HG03060 (cell line): ENCODE data around the gene ETV2.
"Not testable (repeated sequence)": the region's sequence is repeated elsewhere in the genome, so short reads cannot be mapped to it uniquely, and the experiment has no call there.

Experiments used
- ATAC-seq: cut with Tn5 transposase; IDR thresholded peaks from one replicate; pipeline ENCODE4 v1.9.1; 2021; ENCODE audit warnings: low read depth, moderate number of reproducible peaks; ENCODE audit not compliant: unreplicated experiment

Gene ETV2, protein sequence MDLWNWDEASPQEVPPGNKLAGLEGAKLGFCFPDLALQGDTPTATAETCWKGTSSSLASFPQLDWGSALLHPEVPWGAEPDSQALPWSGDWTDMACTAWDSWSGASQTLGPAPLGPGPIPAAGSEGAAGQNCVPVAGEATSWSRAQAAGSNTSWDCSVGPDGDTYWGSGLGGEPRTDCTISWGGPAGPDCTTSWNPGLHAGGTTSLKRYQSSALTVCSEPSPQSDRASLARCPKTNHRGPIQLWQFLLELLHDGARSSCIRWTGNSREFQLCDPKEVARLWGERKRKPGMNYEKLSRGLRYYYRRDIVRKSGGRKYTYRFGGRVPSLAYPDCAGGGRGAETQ

GRCh38 chr19:35641515-35642151, at the start of gene ETV2:
TSS of gene ETV2 (plus strand) at chr19:35641745. CDS start at chr19:35642461, 716 bp downstream.
- ATAC-seq: no peak

DNA sequence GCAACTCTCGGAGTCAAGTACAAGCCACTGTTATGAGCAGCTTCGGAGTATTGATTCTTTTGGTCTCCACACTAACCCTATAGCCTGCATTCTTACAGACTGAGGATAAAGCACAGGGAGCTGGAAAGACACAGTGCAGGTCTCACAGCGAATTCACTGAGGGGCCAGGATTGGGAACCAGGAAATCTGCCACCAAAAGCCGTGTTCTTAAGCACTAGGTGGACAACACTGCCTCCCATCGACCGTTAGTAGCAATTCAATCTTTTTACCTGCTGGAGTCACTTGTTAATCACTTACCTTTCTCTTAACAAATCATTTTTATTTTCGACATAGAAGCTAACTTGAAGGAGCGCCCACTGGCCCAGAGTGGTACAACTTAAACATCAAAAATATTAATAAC, 49.3 kb upstream of the ETV2 start:
- ATAC-seq: no peak

GRCh38 chr19:35595026-35595425, 46.5 kb upstream of the ETV2 start:
- ATAC-seq: not testable (repeated sequence)

DNA sequence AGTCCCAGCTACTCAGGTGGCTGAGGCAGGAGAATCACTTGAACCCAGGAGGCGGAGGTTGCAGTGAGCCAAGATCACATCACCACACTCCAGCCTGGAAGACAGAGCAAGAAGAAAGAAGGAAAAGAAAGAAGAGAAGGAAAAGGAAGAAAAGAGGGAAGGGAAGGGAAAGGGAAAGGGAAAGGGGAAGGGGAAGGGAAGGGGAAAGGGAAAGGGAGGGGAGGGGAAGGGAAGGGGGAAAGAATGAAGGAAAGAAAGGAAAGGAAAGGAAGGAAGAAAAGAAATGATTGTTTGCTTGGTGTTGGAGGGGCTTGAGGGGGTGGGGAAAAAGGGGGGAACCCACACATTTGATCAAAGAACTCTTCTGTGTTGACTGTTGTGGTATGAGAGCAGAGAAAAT, 45.6 kb upstream of the ETV2 start:
- ATAC-seq: no peak

DNA sequence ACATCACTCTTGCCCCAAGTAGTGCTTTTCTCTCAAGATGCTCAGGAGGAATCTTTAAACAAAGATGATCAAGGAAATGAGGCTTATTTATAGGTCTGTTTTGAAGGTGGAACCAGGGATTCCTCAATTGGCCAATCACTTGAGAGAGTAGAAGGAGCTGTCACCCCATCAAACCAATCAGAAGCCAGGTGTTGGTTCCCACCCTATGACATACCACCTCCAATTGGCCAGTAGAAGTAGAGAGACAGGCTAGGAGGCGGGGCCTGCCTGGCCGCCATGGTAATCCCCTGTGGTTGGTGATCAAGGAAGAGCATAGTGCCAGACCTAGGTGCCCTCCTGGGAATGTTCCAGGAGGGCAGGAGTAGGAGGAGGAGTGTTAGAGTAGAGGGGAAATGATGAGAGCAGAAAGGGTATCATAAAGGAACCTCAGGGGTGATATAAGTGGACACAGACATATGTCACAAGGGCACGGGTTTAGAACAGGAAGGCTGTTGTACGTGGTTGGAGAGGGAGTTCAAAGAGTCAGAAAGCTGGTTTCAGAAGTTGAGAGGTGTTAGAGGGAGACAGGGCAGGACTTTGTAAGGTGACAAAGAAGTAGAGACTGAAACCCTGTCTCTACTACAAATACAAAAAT, 45.1 kb upstream of the ETV2 start:
- ATAC-seq: no peak

DNA sequence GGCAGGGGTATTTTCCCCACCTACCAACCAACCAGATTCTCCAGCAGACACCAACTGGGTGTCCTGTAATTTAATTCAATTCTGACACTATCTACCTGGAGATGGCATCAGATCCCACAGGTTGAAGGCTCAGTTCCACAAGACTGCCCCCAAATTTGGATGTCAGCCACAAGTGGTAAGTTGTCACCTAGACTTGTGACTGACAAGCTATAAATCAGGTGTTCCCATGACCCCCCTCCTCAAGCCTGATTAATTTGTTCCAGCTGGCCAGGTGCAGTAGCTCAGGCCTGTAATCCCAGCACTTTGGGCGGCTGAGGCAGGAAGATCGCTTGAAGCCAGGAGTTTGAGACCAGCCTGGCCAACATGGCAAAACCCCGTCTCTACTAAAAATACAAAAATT, 39.6 kb upstream of the ETV2 start:
- ATAC-seq: no peak

DNA sequence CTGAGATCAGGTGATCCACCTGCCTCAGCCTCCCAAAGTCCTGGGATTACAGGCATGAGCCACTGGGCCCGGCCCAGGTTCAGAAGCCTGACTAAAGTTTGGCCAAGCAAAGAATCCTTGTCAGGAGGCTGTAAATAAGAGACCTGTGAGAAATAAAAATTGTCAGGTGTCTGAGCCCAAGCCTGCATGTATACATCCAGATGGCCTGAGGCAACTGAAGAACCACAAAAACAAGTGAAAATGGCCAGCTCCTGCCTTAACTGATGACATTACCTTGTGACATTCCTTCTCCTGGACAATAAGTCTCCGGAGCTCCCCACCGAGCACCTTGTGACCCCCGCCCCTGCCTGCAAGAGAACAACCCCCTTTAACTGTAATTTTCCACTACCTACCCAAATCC, 37.1 kb upstream of the ETV2 start:
- ATAC-seq: not testable (repeated sequence)

DNA sequence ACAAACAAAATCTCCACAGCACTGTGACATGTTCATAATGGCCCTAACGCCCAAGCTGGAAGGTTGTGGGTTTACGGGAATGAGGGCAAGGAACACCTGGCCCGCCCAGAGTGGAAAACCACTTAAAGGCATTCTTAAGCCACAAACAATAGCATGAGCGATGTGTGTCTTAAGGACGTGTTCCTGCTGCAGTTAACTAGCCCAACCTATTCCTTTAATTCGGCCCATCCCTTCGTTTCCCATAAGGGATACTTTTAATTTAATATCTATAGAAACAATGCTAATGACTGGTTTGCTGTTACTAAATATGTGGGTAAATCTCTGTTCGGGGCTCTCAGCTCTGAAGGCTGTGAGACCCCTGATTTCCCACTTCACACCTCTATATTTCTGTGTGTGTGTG, 34.4 kb upstream of the ETV2 start:
- ATAC-seq: not testable (repeated sequence)

DNA sequence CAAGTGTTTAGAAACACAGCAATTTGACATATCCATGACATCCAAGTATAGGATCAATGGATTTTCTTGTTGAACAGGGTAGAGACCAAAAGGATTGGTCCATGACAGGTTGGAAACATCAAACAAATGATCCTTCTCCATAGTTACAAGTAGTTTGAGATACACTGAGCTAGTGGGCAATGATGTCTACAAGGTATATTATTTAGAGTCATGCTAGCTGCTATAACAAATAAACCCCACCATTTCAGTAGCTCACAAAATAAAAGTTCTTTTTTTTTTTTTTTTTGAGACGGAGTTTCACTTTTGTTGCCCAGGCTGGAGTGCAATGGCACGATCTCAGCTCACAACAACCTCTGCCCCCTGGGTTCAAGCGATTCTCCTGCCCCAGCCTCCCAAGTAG, 33.9 kb upstream of the ETV2 start:
- ATAC-seq: no peak

DNA sequence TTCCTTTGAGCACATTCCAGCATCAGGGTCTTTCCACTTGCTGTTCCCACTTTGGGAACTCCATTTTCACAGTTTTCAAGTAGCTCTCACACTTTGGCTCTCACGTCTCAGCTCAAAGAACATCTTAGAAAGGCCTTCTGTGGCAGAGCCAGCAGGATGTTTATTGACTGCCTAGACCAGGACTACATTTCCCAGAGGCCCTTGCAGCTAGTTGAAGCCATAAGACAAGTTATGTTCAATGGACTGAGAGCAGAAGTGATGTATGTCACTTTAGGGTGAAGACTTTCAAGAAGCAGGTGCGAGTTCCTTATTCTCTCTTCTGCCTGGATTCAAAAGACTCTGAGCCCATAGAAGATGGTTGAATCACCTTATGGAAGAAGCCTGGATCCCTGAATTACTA, 33.3 kb upstream of the ETV2 start:
- no peak for ATAC-seq

DNA sequence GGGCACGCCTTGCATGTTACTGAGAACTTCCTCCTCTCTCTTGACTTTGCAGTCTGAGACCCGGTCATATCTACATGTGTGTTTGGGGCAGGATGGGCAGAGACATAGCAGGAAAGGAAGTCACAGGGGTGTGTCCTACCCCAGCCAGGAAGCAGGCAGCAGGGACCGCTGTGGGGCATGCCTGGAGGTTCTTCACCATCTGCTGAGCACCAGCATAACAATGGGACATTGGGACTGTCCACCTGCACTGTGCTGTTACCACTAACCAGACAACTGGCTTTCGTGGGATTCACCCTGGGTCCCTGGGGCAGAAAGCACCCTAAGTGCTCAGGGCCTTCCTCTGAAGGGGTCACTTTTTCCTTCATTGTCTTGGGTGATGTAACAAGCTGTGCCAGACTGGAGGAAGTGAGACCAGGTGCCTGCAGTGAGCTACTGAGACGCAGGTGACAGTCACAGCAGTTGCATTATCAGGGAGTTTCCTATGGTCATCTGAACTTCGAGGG, 31.6 kb upstream of the ETV2 start:
- ATAC-seq: no peak

- no peak for ATAC-seq
These were observed 29.4 kb upstream of the ETV2 start for GRCh38 chr19:35612224-35612558.

- peak; percentile 71 for ATAC-seq
These were observed 28.8 kb upstream of the ETV2 start, which contains the start of gene HAUS5 for GRCh38 chr19:35612559-35613321. TSS of gene HAUS5 (plus strand) at chr19:35612735. CDS start at chr19:35612795, 60 bp downstream.

GRCh38 chr19:35613574-35613973, 28.0 kb upstream of the ETV2 start:
- no peak for ATAC-seq

DNA sequence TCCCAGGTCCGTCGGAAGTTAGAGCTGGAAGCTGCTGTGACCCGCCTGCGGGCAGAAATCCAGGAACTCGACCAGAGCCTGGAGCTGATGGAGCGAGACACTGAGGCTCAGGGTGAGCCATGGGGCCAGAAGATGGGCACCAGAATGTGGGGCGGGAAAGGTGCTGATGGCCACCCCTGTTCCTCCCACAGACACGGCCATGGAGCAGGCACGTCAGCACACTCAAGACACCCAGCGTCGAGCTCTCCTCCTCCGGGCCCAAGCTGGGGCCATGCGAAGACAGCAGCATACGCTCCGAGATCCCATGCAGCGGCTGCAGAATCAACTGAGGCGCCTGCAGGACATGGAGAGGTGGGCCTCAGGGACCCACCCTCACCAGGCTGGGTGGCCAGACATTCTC, 26.5 kb upstream of the ETV2 start:
- ATAC-seq: no peak

GRCh38 chr19:35618857-35619256, 22.7 kb upstream of the ETV2 start:
- no peak for ATAC-seq

DNA sequence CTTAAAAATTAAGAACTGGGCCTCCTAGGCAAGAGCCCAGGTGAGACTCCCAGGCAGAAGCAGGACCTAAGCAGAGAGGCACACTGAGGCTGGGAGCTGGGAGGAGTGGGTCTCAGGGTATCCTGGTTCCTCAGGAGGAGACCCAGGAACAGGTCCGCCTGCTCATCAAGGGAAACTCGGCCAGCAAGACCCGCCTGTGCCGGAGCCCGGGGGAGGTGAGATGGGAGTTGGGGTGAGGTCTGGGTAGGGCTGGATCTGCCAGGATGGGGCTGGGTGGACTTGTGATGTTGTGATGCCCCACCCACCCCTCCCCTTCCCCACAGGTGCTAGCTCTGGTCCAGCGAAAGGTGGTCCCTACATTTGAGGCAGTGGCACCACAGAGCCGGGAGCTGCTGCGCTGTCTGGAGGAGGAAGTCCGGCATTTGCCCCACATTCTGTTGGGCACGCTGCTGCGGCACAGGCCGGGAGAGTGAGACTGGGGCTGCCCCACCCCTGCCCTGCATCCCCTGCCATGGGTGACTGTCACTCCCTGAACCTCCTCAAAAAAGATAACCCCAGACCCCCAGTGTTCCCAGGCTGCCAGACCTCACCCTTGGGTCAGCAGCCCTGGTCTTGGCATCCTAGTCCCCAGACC, 22.1 kb upstream of the ETV2 start:
- ATAC-seq: no peak

DNA sequence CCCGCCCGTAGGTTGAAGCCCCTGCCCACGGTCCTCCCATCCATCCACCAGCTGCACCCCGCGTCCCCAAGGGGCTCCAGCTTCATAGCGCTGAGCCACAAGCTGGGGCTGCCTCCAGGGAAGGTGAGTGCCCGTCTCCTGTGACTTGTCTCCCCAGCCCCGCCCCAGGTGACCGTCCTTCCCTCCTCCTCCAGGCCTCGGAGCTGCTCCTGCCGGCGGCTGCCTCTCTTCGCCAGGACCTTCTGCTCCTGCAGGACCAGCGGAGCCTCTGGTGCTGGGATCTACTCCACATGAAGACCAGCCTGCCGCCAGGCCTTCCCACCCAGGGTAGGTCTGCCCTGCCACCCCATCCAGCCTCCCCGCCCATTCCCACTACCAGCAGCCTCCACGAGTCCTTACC, 21.5 kb upstream of the ETV2 start:
- no peak for ATAC-seq

DNA sequence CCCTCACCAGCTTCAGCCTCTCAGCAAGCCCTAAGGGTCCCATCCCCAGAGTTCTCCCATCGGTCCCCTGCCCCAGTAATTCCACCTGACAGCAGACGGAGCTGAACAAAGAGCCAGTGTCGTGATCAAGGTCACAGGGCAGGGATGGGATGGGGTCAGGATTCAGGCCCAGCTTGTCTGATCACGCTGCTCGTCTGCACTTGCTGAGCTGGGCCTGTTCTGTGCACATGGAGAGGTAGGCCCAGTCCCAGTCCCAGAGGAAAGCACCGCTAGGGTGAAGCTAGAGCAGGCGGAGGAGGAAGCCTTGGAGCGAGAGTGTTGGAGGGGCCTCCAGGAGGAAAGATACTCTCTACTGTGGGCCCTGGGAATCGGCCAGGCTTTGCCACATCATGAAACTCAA, 19.8 kb upstream of the ETV2 start:
- ATAC-seq: no peak

GRCh38 chr19:35622750-35623149, 18.8 kb upstream of the ETV2 start:
- no peak for ATAC-seq
